ENCODE measurements around the gene NDUFS4.

The NDUFS4 gene

DNA sequence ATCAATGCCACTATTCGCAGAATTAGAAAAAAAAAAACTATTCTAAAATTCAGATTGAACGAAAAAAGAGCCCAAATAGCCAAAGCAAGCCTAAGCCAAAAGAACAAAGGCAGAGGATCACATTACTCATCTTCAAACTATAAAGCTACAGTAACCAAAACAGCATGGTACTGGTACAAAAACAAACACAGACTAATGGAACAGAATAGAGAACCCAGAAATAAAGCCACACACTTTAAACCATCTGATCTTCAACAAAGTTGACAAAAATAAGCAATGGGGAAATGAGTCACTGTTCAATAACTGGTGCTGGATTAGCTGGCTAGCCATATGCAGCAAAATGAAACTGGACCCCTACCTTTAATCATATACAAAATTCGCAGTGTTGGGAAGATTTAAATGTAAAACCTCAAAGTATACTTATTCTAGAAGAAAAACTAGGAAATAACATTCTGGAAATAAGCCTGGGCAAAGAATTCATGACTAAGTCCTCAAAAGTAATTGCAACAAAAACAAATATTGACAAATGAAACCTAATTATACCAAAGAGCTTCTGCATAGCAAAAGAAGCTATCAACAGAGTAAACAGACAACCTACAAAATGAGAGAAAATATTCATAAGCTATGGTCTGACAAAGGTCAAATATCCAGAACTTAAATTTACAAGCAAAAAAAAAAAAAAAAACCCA, 153.7 kb downstream of the NDUFS4 start:
- Histone ChIP-seq H3K4me3 (ENCODE audit: severe bottlenecking) (no peak overlapping the region), H3K36me3 (ENCODE audit: low read depth) (no peaks in the 10 kb centered on the region), H3K27ac (ENCODE audit: poor library complexity, severe bottlenecking) (no peak overlapping the region), H3K27me3 (ENCODE audit: insufficient read depth, poor library complexity, severe bottlenecking) (no peaks in the 10 kb centered on the region), H3K4me1 (ENCODE audit: insufficient read depth, poor library complexity, severe bottlenecking) (peaks cover 8% of the 10 kb centered on the region), H3K9me3 (ENCODE audit: severe bottlenecking) (no peaks in the 10 kb centered on the region)
- TF ChIP-seq, protein P1, sequence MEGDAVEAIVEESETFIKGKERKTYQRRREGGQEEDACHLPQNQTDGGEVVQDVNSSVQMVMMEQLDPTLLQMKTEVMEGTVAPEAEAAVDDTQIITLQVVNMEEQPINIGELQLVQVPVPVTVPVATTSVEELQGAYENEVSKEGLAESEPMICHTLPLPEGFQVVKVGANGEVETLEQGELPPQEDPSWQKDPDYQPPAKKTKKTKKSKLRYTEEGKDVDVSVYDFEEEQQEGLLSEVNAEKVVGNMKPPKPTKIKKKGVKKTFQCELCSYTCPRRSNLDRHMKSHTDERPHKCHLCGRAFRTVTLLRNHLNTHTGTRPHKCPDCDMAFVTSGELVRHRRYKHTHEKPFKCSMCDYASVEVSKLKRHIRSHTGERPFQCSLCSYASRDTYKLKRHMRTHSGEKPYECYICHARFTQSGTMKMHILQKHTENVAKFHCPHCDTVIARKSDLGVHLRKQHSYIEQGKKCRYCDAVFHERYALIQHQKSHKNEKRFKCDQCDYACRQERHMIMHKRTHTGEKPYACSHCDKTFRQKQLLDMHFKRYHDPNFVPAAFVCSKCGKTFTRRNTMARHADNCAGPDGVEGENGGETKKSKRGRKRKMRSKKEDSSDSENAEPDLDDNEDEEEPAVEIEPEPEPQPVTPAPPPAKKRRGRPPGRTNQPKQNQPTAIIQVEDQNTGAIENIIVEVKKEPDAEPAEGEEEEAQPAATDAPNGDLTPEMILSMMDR (IDR thresholded peaks at IDR 0.05; ENCODE audit: poor library complexity, severe bottlenecking): no peak
- DNase-seq (ENCODE audit: low spot score): no peak
- ATAC-seq (ENCODE audit: low read depth): no peak; the same call in 2 of the 3 replicates

GRCh38 chr5:53714667-53715010, 154.2 kb downstream of the NDUFS4 start:
- no peaks in the 10 kb centered on the region for H3K36me3 ChIP-seq (ENCODE audit: low read depth)
- no peaks in the 10 kb centered on the region for H3K9me3 ChIP-seq (ENCODE audit: severe bottlenecking)
- TF ChIP-seq, protein P1 (IDR thresholded peaks at IDR 0.05; ENCODE audit: poor library complexity, severe bottlenecking): no peak
- no peaks in the 10 kb centered on the region for H3K27me3 ChIP-seq (ENCODE audit: insufficient read depth, poor library complexity, severe bottlenecking)
- DNase-seq (ENCODE audit: low spot score) (no peak), ATAC-seq (ENCODE audit: low read depth) (no peak; the same call in 2 of the 3 replicates)
- H3K4me3 ChIP-seq (ENCODE audit: severe bottlenecking): no peak overlapping the region
- no peak overlapping the region for H3K27ac ChIP-seq (ENCODE audit: poor library complexity, severe bottlenecking)
- peaks cover 8% of the 10 kb centered on the region for H3K4me1 ChIP-seq (ENCODE audit: insufficient read depth, poor library complexity, severe bottlenecking)

DNA sequence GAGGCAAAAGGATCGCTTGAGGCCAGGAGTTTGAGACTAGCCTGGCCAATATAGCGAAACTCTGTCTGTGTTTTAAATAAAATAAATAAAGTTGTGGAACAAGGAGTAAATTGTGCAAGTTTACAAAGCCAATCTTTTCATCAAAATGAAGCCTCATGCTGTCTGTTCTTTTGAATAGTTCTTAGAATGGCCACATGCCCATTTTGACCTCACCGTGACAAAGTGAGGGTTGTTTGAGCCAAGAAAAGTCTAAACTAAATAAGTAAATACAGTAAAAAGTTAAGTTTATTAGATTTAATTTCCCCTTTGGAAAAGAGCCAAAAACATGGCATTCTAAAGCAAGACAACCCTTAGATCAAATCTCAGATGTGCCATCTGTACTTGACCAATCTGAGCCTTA, 165.7 kb downstream of the NDUFS4 start:
- Histone ChIP-seq H3K36me3 (ENCODE audit: low read depth) (no peaks in the 10 kb centered on the region), H3K4me1 (ENCODE audit: insufficient read depth, poor library complexity, severe bottlenecking) (no peaks in the 10 kb centered on the region), H3K27ac (ENCODE audit: poor library complexity, severe bottlenecking) (no peak overlapping the region), H3K4me3 (ENCODE audit: severe bottlenecking) (no peak overlapping the region), H3K27me3 (ENCODE audit: insufficient read depth, poor library complexity, severe bottlenecking) (no peaks in the 10 kb centered on the region), H3K9me3 (ENCODE audit: severe bottlenecking) (no peaks in the 10 kb centered on the region)
- TF ChIP-seq, protein P1 (IDR thresholded peaks at IDR 0.05; ENCODE audit: poor library complexity, severe bottlenecking): no peak
- DNase-seq (ENCODE audit: low spot score): no peak
- ATAC-seq (ENCODE audit: low read depth): no peak

- Histone ChIP-seq H3K27me3 (ENCODE audit: insufficient read depth, poor library complexity, severe bottlenecking) (peaks cover 3% of the 10 kb centered on the region), H3K27ac (ENCODE audit: poor library complexity, severe bottlenecking) (no peak overlapping the region), H3K9me3 (ENCODE audit: severe bottlenecking) (no peaks in the 10 kb centered on the region), H3K4me3 (ENCODE audit: severe bottlenecking) (no peak overlapping the region), H3K4me1 (ENCODE audit: insufficient read depth, poor library complexity, severe bottlenecking) (no peaks in the 10 kb centered on the region), H3K36me3 (ENCODE audit: low read depth) (no peaks in the 10 kb centered on the region)
- TF ChIP-seq, protein P1 (IDR thresholded peaks at IDR 0.05; ENCODE audit: poor library complexity, severe bottlenecking): no peak
- ATAC-seq (ENCODE audit: low read depth) (no peak), DNase-seq (ENCODE audit: low spot score) (no peak)
These were observed 170.5 kb downstream of the NDUFS4 start for GRCh38 chr5:53730943-53731342.

Measured in RWPE2 (cell line).